HFFc6 (cell line): ENCODE measurements around the gene C2orf15. TPM values are rescaled to one million over a fixed set of nuclear protein-coding genes. Genes with fewer than 3 reads are reported as not detected.
"Not testable (repeated sequence)": the region's sequence is repeated elsewhere in the genome, so short reads cannot be mapped to it uniquely, and the experiment has no call there.

Experiments
- DNase-seq: peaks from one replicate; pipeline ENCODE4 v3.0.0-alpha.2; 2018
- H3K27ac Mint-ChIP-seq: 2 replicates; pipeline ENCODE4 v1.8.0; 2020; ENCODE audit warnings: mild to moderate bottlenecking, mixed read lengths
- H3K27me3 Mint-ChIP-seq: 2 replicates; pipeline ENCODE4 v1.8.0; 2021; ENCODE audit warnings: mild to moderate bottlenecking, moderate library complexity, mixed read lengths; ENCODE audit not compliant: insufficient read depth
- H3K36me3 Mint-ChIP-seq: 2 replicates; pipeline ENCODE4 v1.8.0; 2021; ENCODE audit warnings: low read depth, mixed read lengths
- H3K4me1 Mint-ChIP-seq: 2 replicates; pipeline ENCODE4 v1.8.0; 2020; ENCODE audit warnings: low read depth, mixed read lengths
- H3K4me3 Mint-ChIP-seq: 2 replicates; pipeline ENCODE4 v1.8.0; 2020; ENCODE audit warnings: mild to moderate bottlenecking, moderate library complexity, mixed read lengths
- H3K9me3 Mint-ChIP-seq: 2 replicates; pipeline ENCODE4 v1.8.0; 2020; ENCODE audit warnings: mild to moderate bottlenecking, mixed read lengths
- total RNA-seq, 6 experiments: library from RNA; stranded (reverse); fragmentation: NEBNext Ultra II Directional; extraction: Animal tissue kit (Norgen Biotek cat#: 25700); gene quantifications; 2 replicates in 1 of 6; 3 replicates in 5 of 6; pipeline ENCODE4 v1.2.3, GENCODE V29; 2021
- TF ChIP-seq, protein P1 (sequence below): fragments of 200-600 bp; sonication (generic); IDR thresholded peaks from 2 replicates; pipeline ENCODE4 v1.5.0; 2021; ENCODE audit warnings: antibody characterized with exemption, mild to moderate bottlenecking

The C2orf15 gene
- total RNA-seq, 6 experiments from 2014 or later = not detected

DNA sequence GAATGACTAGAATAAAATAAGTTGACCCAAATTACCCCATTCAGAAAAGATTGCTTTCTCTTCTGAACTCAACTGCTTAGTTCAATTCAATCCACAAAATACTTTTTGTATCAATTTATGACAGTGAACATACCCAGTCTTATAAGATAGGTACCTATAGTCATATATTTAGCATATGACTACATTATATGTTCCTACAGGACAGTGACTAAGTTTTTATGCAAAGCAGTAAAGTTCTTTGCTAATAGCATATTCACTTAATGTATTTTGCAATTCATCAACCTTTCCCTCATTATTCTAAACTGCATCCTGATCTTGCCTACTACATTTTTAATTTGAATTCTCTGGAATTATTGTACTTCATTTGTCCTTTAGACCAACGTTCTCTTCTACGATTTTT is 30.3 kb upstream of the C2orf15 start:
- no peaks in the 10 kb centered on the region for H3K9me3 Mint-ChIP-seq
- no peaks in the 10 kb centered on the region for H3K36me3 Mint-ChIP-seq
- TF ChIP-seq, protein P1, sequence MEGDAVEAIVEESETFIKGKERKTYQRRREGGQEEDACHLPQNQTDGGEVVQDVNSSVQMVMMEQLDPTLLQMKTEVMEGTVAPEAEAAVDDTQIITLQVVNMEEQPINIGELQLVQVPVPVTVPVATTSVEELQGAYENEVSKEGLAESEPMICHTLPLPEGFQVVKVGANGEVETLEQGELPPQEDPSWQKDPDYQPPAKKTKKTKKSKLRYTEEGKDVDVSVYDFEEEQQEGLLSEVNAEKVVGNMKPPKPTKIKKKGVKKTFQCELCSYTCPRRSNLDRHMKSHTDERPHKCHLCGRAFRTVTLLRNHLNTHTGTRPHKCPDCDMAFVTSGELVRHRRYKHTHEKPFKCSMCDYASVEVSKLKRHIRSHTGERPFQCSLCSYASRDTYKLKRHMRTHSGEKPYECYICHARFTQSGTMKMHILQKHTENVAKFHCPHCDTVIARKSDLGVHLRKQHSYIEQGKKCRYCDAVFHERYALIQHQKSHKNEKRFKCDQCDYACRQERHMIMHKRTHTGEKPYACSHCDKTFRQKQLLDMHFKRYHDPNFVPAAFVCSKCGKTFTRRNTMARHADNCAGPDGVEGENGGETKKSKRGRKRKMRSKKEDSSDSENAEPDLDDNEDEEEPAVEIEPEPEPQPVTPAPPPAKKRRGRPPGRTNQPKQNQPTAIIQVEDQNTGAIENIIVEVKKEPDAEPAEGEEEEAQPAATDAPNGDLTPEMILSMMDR = no peak
- peaks cover 4% of the 10 kb centered on the region; the same call in 1 of the 2 replicates for H3K27me3 Mint-ChIP-seq
- no peak overlapping the region for H3K27ac Mint-ChIP-seq
- no peak for DNase-seq
- H3K4me1 Mint-ChIP-seq = no peaks in the 10 kb centered on the region
- H3K4me3 Mint-ChIP-seq = no peak overlapping the region

DNA sequence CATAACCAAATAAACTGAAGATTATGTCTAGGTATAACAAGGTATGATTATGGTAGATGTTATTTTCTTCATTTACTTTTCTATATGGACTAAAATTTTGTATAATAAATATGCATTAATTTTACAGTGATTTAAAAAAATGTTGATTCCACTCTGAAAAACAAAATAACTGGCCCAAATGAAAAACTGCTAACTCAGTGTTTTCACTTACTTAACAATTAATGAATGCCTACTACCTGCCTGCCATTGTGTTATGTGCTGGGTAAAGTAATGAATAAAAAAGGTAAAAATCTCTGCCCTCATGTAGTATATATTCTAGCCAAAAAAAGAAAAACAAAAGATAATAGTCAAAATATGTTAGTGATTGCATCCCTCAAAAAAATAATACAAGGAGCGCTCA is 29.6 kb upstream of the C2orf15 start:
- no peak overlapping the region for H3K27ac Mint-ChIP-seq

DNA sequence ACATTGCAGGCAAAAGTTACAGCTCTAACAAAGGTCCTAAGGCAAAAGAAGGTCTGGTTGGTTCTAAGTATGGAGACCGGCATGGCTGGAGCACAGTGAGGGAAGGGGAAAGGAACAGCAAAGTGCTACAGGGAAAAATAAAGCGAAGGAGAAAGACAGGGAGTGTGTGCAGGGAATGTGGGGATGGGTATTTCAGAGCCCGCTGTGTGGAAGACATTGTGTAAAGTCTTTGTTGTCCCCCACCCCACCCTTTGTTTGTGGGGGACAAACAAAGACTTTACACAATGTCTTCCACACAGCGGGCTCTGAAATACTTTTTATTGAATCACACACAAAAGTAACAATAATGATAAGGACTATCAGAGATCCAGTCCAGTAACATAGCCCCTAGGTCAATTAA is 28.9 kb upstream of the C2orf15 start:
- DNase-seq = no peak
- H3K27ac Mint-ChIP-seq = no peak overlapping the region
- peaks cover 7% of the 10 kb centered on the region for H3K27me3 Mint-ChIP-seq
- no peaks in the 10 kb centered on the region for H3K36me3 Mint-ChIP-seq
- no peaks in the 10 kb centered on the region for H3K9me3 Mint-ChIP-seq
- TF ChIP-seq, protein P1 = no peak
- no peaks in the 10 kb centered on the region for H3K4me1 Mint-ChIP-seq
- no peak overlapping the region for H3K4me3 Mint-ChIP-seq

More for the DNA sequence above, 29.6 kb upstream of the C2orf15 start:
- no peak for DNase-seq
- H3K4me1 Mint-ChIP-seq = no peaks in the 10 kb centered on the region
- TF ChIP-seq, protein P1 = no peak
- H3K9me3 Mint-ChIP-seq = no peaks in the 10 kb centered on the region
- no peaks in the 10 kb centered on the region for H3K36me3 Mint-ChIP-seq
- H3K4me3 Mint-ChIP-seq = no peak overlapping the region
- peaks cover 5% of the 10 kb centered on the region for H3K27me3 Mint-ChIP-seq

DNA sequence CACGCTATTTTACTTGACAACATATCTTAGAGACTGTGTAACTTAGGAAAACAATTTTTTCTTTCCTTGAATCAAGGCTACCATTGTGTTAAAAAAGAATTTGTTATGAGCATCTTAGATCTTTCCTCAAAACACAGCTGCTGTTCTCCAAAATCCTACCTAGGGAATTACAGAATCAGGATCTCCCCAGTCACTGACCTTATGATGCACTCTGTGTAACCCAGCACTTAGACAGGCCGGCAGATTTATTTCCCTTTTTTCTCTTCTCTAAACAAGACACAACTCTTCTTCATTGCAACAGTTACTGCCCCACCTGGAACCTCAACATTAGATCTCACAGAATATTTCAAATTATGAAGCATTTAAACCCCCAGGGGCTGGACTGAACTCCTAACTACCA is 13.5 kb upstream of the C2orf15 start:
- peaks cover 11% of the 10 kb centered on the region for H3K27me3 Mint-ChIP-seq
- peaks cover 23% of the 10 kb centered on the region for H3K9me3 Mint-ChIP-seq
- H3K4me1 Mint-ChIP-seq = no peaks in the 10 kb centered on the region
- TF ChIP-seq, protein P1 = no peak
- no peak overlapping the region for H3K4me3 Mint-ChIP-seq
- H3K36me3 Mint-ChIP-seq = no peaks in the 10 kb centered on the region
- no peak for DNase-seq
- H3K27ac Mint-ChIP-seq = no peak overlapping the region

DNA sequence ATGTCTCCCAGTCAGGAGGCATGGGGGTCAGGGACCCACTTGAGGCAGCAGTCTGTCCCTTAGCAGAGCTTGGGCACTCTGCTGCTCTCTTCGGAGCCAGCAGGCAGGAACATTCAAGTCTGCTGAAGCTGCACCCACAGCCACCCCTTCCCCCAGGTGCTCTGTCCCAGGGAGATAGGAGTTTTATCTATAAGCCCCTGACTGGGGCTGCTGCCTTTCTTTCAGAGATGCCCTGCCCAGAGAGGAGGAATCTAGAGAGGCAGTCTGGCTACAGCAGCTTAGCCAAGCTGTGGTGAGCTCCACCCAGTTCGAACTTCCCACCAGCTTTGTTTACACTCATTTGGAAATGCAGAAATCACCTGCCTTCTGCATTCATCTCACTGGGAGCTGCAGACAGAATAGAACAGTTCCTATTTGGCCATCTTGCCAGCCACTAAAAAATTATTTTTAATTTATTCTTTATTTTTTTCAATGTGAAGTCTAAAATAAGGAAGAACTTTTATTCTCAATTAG is 6.4 kb upstream of the C2orf15 start:
- not testable (repeated sequence) for H3K4me3 Mint-ChIP-seq, H3K4me1 Mint-ChIP-seq, H3K27ac Mint-ChIP-seq, DNase-seq, H3K36me3 Mint-ChIP-seq
- Mint-ChIP-seq H3K27me3 (peaks cover 12% of the 10 kb centered on the region), H3K9me3 (peaks cover 23% of the 10 kb centered on the region)

DNA sequence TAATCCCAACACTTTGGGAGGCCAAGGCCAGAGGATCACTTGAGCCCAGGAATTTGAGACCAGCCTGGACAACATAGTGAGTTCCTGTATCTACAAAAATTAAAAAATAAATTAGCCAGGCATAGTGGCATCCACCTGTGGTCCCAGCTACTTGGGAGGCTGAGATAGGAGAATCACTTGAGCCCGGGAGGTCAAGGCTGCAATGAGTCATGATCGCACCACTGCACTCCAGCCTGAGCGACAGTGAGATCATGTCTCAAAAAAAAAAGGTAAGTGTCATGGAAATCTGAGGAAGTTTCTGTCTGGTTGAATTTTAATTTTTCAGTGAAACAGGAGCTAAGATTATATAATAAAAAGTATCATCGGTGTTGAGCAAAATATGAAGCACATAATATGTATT is 2.5 kb upstream of the C2orf15 start:
- H3K9me3 Mint-ChIP-seq = no peaks in the 10 kb centered on the region
- TF ChIP-seq, protein P1 = no peak
- H3K4me1 Mint-ChIP-seq = peaks cover 9% of the 10 kb centered on the region; the same call in 1 of the 2 replicates
- no peak overlapping the region for H3K27ac Mint-ChIP-seq
- H3K27me3 Mint-ChIP-seq = peaks cover 7% of the 10 kb centered on the region
- no peak overlapping the region for H3K4me3 Mint-ChIP-seq
- no peaks in the 10 kb centered on the region for H3K36me3 Mint-ChIP-seq
- no peak for DNase-seq
